Stimulated activated CD4-positive, alpha-beta T cell treated with anti-CD3 and anti-CD28 coated beads, TNF-alpha, amount 100 ng/mL, for 1 hour (primary cell): ENCODE data around the gene PGM1.

Experiments used
- DNase-seq, 3 donors: peaks; one replicate each; pipeline ENCODE4 v3.0.0-alpha.2; 2020; ENCODE audit warnings: low read depth in 3 of 3, low spot score in 1 of 3

PGM1 gene

GRCh38 chr1:63600248-63600647 lies 7.0 kb downstream of the PGM1 start:
- DNase-seq: no peak

GRCh38 chr1:63601061-63601460 lies 7.8 kb downstream of the PGM1 start:
- DNase-seq: no peak

GRCh38 chr1:63601463-63601862 lies 8.3 kb downstream of the PGM1 start:
- no peak for DNase-seq

GRCh38 chr1:63601912-63602311 lies 8.7 kb downstream of the PGM1 start:
- no peak for DNase-seq

GRCh38 chr1:63602629-63603028 lies 9.4 kb downstream of the PGM1 start:
- DNase-seq: no peak

- DNase-seq: no peak
These were observed 10.6 kb downstream of the PGM1 start for GRCh38 chr1:63603810-63604209.

- DNase-seq: no peak
These were observed 14.1 kb downstream of the PGM1 start for GRCh38 chr1:63607322-63607721.

GRCh38 chr1:63611231-63611630 lies 18.0 kb downstream of the PGM1 start:
- DNase-seq: no peak

GRCh38 chr1:63612564-63612963 lies 19.4 kb downstream of the PGM1 start:
- no peak for DNase-seq

GRCh38 chr1:63612971-63613370 lies 19.8 kb downstream of the PGM1 start:
- DNase-seq: no peak

- DNase-seq: peak; percentile 10 to 38 (median 36)
These were observed 22.7 kb downstream of the PGM1 start for GRCh38 chr1:63615768-63616420.

GRCh38 chr1:63617450-63617849 lies 24.2 kb downstream of the PGM1 start:
- no peak for DNase-seq

GRCh38 chr1:63618011-63618410 lies 24.8 kb downstream of the PGM1 start:
- DNase-seq: no peak

GRCh38 chr1:63619558-63619957 lies 26.3 kb downstream of the PGM1 start:
- no peak for DNase-seq

GRCh38 chr1:63620671-63621070 lies 27.5 kb downstream of the PGM1 start:
- DNase-seq: no peak

- no peak for DNase-seq
These were observed 27.9 kb downstream of the PGM1 start for GRCh38 chr1:63621075-63621474.

- DNase-seq: no peak
These were observed 28.5 kb downstream of the PGM1 start for GRCh38 chr1:63621698-63622097.

GRCh38 chr1:63622849-63623566 lies 29.8 kb downstream of the PGM1 start:
- no peak for DNase-seq

- no peak for DNase-seq
These were observed 30.7 kb downstream of the PGM1 start for GRCh38 chr1:63623952-63624351.

- DNase-seq: no peak
These were observed 31.7 kb downstream of the PGM1 start for GRCh38 chr1:63624911-63625310.

- DNase-seq: no peak
These were observed 33.0 kb downstream of the PGM1 start for GRCh38 chr1:63626222-63626621.

- no peak for DNase-seq
These were observed 35.4 kb downstream of the PGM1 start for GRCh38 chr1:63628607-63629006.

- no peak for DNase-seq
These were observed 37.0 kb downstream of the PGM1 start for GRCh38 chr1:63630238-63630637.
